Measurements from ENCODE around the gene OSBPL10.

Gene OSBPL10

DNA sequence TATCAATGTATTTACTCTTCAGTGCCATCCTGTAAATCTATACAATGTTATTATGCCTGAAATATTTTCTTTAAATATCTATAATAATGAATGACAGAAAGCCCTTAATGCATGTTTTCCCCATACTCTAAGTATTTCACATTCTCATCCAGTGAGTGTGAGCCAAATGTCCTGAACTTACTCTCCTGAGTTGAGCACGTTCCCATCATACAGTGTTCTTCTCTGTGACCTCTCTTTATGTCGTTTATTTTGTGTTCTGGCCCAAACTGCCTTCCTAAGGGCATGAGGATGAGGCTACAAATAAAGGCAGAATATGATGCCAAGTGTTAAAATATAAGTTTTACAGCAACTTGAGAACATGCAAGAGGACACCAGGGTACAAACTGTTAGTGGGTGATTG lies 3.3 kb downstream of the OSBPL10 start:
- no peak for ATAC-seq
- Mint-ChIP-seq H3K36me3 (ENCODE audit: low read depth) (no peaks in the 10 kb centered on the region), H3K4me1 (peaks cover 28% of the 10 kb centered on the region), H3K27me3 (peaks cover 46% of the 10 kb centered on the region), H3K9me3 (no peaks in the 10 kb centered on the region), H3K4me3 (no peak overlapping the region), H3K27ac (no peak overlapping the region)
- no peak for DNase-seq

DNA sequence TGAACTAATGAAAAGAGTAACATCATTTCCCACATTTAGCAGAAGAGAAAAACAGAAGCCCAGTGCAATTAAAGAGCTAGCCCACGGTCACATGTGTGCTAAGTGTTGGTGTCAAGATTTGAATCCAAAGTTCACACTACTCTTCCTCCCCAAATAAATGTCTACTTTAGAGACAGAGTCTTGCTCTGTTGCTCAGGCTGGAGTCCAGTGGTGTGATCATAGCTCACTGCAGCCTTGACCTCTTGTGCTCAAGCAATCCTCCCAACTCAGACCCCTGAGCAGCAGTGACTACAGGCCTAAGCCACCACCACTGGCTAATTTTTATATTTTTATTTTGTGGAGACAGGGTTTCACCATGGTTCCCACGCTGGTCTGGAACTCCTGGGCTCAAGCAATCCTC lies 4.8 kb downstream of the OSBPL10 start:
- Mint-ChIP-seq H3K36me3 (ENCODE audit: low read depth) (no peaks in the 10 kb centered on the region), H3K4me1 (peaks cover 27% of the 10 kb centered on the region), H3K27me3 (peaks cover 32% of the 10 kb centered on the region), H3K4me3 (no peak overlapping the region), H3K9me3 (no peaks in the 10 kb centered on the region), H3K27ac (no peak overlapping the region)
- no peak for ATAC-seq
- no peak for DNase-seq

DNA sequence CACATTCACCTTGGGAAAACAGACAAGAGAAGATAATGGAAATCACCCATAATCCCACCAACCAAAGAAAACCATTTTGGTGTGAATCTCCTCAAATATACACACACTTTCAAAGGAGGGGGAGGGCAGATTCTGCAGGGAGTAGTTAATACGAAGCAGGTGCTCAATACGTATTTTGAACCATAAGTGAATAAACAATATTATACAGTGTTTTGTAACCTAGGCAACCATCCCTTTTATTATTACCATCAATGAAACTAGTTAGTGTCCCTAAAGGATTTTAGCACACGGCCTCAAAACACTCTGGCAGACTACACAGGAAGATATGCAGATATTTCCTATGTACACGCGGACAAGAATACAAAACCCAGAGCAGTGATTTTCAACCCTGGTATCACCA lies 6.1 kb downstream of the OSBPL10 start:
- H3K4me3 Mint-ChIP-seq: no peak overlapping the region
- DNase-seq (no peak), ATAC-seq (no peak)
- H3K9me3 Mint-ChIP-seq: no peaks in the 10 kb centered on the region
- peaks cover 23% of the 10 kb centered on the region for H3K4me1 Mint-ChIP-seq
- H3K27ac Mint-ChIP-seq: no peak overlapping the region
- H3K27me3 Mint-ChIP-seq: peaks cover 28% of the 10 kb centered on the region
- H3K36me3 Mint-ChIP-seq (ENCODE audit: low read depth): no peaks in the 10 kb centered on the region

DNA sequence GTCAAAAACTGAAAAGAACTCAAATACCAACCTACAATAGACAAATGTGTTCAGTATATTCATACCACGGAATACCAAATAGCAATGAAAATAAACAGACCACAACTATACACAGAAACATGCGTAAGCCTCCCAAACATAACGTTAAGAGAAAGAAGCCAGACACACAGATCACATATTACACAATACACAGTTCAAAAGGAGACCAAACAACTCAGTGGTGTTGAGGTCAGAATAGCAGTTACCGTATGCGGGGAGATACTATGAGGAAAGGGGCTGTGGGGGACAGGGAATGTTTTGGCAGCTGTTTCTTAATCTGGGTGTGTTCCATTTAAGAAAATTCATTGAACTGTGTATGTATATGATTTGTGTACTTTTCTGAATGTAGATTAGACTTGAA lies 6.6 kb downstream of the OSBPL10 start:
- H3K27ac Mint-ChIP-seq: no peak overlapping the region
- no peaks in the 10 kb centered on the region for H3K36me3 Mint-ChIP-seq (ENCODE audit: low read depth)
- H3K4me1 Mint-ChIP-seq: peaks cover 20% of the 10 kb centered on the region
- peaks cover 25% of the 10 kb centered on the region for H3K27me3 Mint-ChIP-seq
- H3K9me3 Mint-ChIP-seq: no peaks in the 10 kb centered on the region
- ATAC-seq (no peak), DNase-seq (no peak)
- no peak overlapping the region for H3K4me3 Mint-ChIP-seq

DNA sequence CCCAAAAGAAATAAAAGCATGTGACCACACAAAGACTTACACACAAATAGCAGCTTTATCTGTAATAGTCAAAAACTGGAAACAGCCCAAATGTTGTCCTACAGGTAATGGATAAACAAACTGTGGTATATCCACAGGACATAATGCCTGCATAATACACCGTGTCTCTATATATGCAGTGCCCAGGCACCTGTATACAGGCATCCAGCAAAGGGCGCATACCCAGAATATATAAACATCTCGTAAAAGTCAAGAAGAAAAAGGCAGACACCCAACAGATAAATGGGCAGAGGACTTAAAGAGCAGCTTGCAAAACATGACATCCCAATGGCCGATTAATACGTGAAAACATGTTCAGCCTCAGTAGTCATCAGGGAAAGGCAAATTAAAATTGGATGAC lies 7.2 kb downstream of the OSBPL10 start:
- no peak for ATAC-seq
- no peak overlapping the region for H3K4me3 Mint-ChIP-seq
- H3K27ac Mint-ChIP-seq: no peak overlapping the region

DNA sequence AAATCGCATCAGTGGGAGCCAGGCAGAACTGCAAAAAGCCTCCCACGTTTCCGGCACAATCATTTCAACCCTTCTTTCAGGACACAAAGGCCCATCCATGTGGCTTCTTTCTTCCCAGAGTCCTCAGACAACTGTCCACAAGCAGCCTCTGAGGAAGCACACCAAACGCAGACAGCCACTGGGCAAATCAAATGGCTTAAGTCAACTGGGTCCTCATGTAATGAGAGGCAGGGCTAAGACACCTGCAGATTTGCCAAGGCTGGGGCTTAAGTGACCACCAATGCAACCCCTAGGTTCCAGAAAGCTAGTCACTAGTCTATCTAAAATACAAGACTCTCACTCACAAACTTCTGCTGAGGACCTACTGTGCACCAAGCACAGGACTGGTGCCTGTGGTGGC lies 8.0 kb downstream of the OSBPL10 start:
- Mint-ChIP-seq H3K27me3 (peaks cover 18% of the 10 kb centered on the region), H3K9me3 (no peaks in the 10 kb centered on the region), H3K27ac (no peak overlapping the region), H3K36me3 (ENCODE audit: low read depth) (no peaks in the 10 kb centered on the region), H3K4me3 (no peak overlapping the region), H3K4me1 (peaks cover 7% of the 10 kb centered on the region)
- DNase-seq: no peak
- no peak for ATAC-seq

More for the DNA sequence above, 7.2 kb downstream of the OSBPL10 start:
- Mint-ChIP-seq H3K4me1 (peaks cover 14% of the 10 kb centered on the region), H3K36me3 (ENCODE audit: low read depth) (no peaks in the 10 kb centered on the region), H3K27me3 (peaks cover 22% of the 10 kb centered on the region), H3K9me3 (no peaks in the 10 kb centered on the region)
- DNase-seq: no peak

DNA sequence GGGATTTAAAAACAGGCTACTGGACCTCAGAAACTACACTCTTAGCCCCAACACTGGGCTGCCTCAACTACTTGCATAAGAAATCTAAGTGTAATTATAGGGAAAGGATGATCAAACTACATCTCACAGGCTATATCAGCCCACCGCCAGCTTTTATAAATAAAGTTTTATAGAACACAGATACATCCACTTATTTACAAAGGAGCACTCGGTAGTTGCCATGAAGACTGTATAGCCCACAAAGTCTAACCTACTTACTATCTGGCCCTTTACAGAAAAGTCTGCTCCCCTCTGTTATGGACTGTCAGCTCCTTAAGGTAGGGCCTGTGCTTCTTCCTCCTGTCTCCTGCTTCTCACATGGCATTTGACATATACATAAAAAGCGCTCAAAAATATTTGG lies 9.5 kb downstream of the OSBPL10 start:
- DNase-seq: no peak
- no peak overlapping the region for H3K4me3 Mint-ChIP-seq
- no peak overlapping the region for H3K27ac Mint-ChIP-seq
- no peaks in the 10 kb centered on the region for H3K36me3 Mint-ChIP-seq (ENCODE audit: low read depth)
- peaks cover 3% of the 10 kb centered on the region for H3K4me1 Mint-ChIP-seq
- H3K27me3 Mint-ChIP-seq: peaks cover 8% of the 10 kb centered on the region
- no peaks in the 10 kb centered on the region for H3K9me3 Mint-ChIP-seq
- ATAC-seq: no peak

DNA sequence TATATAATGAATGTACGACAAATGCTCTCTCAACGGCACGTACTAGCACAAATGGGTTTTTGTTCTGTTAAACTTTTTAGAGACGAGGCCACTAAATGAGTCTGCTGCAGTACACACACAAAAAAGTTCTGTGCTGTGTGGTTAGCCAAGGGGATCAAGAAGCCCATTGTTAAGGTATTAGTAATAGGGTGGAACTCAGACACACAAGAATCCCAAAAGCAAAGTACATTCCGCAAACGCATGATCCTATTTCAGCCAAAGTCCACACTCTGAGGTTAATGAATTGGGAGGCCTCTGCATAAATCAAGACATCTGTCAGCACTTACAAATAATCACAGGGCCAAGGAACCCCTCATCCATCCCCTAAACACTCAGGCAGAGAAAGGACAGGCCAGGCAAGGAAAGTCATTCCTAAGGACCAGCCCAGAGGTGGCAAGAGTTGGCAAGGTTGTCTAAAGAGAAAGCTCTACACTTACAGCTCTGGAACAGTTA lies 12.1 kb downstream of the OSBPL10 start:
- H3K27ac Mint-ChIP-seq: no peak overlapping the region
- no peaks in the 10 kb centered on the region for H3K36me3 Mint-ChIP-seq (ENCODE audit: low read depth)
- DNase-seq (no peak), ATAC-seq (no peak)
- H3K4me3 Mint-ChIP-seq: no peak overlapping the region
- H3K4me1 Mint-ChIP-seq: peaks cover 4% of the 10 kb centered on the region
- H3K9me3 Mint-ChIP-seq: no peaks in the 10 kb centered on the region
- no peaks in the 10 kb centered on the region for H3K27me3 Mint-ChIP-seq

DNA sequence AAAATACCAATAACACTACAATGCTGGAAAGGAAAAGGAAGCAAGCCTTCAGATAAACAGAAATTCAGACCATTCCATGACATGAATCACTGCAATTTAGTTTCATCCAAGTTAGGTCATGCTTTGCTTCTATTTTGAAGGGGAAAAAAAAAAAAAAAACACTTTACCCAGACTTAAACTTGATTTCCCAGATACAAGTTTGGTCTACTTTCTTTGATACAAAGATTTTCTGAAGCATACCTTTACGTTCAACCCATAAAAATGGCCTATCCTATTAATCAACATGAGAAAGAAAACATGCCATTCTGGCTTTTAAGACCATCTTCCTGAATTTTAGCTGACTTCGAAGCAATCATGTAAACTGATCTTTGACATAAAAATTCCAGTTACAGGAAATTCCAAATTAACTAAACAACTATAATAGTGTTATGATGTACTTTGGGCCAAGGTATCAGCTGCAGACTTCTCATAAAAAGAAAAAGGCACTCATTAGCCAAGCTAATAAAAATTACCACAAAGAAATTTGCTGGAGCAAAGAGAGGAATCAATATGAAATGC lies 12.6 kb downstream of the OSBPL10 start:
- H3K9me3 Mint-ChIP-seq: no peaks in the 10 kb centered on the region
- no peak overlapping the region for H3K4me3 Mint-ChIP-seq
- no peak overlapping the region for H3K27ac Mint-ChIP-seq
- H3K36me3 Mint-ChIP-seq (ENCODE audit: low read depth): no peaks in the 10 kb centered on the region
- peaks cover 7% of the 10 kb centered on the region for H3K4me1 Mint-ChIP-seq
- no peaks in the 10 kb centered on the region for H3K27me3 Mint-ChIP-seq
- ATAC-seq (no peak), DNase-seq (no peak)

DNA sequence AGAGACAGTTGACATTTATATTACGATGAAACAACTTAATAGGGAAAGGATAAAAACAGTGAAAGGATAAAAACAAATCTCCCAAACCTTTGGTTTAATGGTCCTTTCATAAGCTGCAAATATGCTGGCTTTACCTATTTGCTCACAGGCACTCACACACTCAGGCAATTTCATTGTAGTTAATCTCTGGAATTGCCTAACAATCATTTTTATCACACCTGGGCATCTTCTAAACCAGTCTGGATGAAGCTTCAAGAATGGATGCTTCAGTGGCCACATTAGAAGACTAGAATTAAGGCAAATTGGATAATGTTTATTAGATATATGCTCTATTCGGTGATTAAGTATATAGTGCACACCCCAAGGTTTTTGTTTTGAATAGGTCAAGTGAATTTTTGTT lies 13.5 kb downstream of the OSBPL10 start:
- DNase-seq (no peak), ATAC-seq (no peak)
- Mint-ChIP-seq H3K4me3 (no peak overlapping the region), H3K9me3 (no peaks in the 10 kb centered on the region), H3K27me3 (no peaks in the 10 kb centered on the region), H3K36me3 (ENCODE audit: low read depth) (no peaks in the 10 kb centered on the region), H3K4me1 (peaks cover 12% of the 10 kb centered on the region), H3K27ac (no peak overlapping the region)

DNA sequence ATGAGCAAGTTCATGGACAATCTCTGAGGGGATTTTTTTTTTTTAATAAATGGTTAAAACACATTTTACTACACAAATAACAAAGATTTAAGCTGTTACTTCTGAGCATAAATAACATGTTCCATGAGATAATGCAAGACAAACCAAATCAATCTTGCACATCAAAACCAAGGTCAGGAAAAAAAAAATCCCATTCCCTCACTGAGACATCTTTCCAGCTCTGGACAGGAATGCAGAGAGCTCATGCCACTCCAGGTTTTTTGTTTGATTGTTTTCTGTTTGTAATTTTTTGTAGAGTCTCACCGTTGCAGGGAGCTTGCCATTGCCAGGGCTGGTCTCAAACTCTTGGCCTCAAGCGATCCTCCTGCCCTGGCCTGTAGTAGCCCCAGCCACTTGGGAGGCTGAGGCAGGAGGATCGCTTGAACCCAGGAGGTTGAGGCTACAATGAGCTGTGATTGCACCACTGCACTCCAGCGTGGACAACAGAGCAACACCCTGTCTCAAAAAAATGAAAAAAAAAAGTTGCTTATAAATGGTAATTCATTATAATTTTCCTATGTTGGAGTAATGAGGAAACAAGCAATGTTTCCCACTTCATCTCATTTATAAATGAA lies 14.0 kb downstream of the OSBPL10 start:
- Mint-ChIP-seq H3K36me3 (ENCODE audit: low read depth) (no peaks in the 10 kb centered on the region), H3K27ac (no peak overlapping the region), H3K4me1 (peaks cover 10% of the 10 kb centered on the region), H3K9me3 (no peaks in the 10 kb centered on the region), H3K27me3 (no peaks in the 10 kb centered on the region), H3K4me3 (no peak overlapping the region)
- no peak for ATAC-seq
- no peak for DNase-seq

DNA sequence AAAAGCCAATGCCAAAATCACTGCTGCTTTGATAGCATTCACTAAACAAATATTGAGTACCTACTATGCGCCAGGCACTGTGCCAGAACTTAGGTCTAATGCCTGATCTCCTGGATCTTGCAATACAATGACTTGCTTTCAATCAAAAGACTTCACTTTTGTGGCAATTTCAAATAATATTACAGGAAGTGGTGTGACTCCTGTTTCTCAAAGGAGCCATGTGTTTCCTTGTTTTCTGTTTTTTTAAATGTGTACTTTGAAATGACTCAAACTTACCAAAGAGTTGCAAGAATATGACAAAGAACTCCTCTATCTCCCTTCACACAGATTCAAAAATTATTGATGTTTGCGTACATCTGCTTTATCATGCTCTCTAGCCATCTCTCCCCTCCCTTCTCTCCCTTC lies 18.3 kb downstream of the OSBPL10 start:
- H3K9me3 Mint-ChIP-seq: no peaks in the 10 kb centered on the region
- H3K4me1 Mint-ChIP-seq: peaks cover 18% of the 10 kb centered on the region
- H3K4me3 Mint-ChIP-seq: no peak overlapping the region
- no peak for ATAC-seq
- H3K27ac Mint-ChIP-seq: no peak overlapping the region
- no peak for DNase-seq
- H3K27me3 Mint-ChIP-seq: no peaks in the 10 kb centered on the region
- H3K36me3 Mint-ChIP-seq (ENCODE audit: low read depth): no peaks in the 10 kb centered on the region

DNA sequence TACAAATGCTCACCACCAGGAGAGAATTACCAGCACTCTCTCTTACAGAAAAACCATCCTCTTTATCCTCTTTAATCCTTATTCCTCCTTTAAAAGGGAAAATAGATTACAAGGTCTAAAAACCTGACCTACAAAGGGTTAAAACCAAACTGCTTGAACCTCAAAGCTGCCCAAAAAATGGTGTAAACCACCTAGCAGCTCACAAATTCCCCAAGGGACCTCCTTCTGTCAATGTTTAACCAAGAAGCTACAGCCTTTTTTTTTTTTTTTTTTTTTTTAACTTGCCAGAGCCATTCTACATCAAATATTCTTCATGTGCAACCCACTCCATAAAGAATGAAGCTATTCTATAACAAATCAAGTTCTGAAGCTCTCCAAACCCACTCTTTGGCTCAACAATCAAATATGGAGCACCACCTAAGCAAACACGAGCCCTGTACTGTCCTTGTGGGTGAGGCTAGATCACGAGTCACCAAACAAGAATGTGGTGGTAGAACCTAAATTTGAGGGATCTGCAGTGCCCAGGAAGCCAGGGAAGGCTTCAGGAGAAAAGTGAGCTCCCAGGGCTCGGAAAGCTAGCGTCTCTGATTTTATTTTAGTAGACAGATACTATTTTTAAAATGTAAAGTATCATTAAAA lies 20.1 kb downstream of the OSBPL10 start:
- ATAC-seq (no peak), DNase-seq (no peak)
- Mint-ChIP-seq H3K27ac (peak overlapping the region; percentile 9), H3K36me3 (ENCODE audit: low read depth) (no peaks in the 10 kb centered on the region), H3K4me3 (no peak overlapping the region), H3K4me1 (peaks cover 18% of the 10 kb centered on the region), H3K27me3 (no peaks in the 10 kb centered on the region), H3K9me3 (peaks cover under 1% of the 10 kb centered on the region)

DNA sequence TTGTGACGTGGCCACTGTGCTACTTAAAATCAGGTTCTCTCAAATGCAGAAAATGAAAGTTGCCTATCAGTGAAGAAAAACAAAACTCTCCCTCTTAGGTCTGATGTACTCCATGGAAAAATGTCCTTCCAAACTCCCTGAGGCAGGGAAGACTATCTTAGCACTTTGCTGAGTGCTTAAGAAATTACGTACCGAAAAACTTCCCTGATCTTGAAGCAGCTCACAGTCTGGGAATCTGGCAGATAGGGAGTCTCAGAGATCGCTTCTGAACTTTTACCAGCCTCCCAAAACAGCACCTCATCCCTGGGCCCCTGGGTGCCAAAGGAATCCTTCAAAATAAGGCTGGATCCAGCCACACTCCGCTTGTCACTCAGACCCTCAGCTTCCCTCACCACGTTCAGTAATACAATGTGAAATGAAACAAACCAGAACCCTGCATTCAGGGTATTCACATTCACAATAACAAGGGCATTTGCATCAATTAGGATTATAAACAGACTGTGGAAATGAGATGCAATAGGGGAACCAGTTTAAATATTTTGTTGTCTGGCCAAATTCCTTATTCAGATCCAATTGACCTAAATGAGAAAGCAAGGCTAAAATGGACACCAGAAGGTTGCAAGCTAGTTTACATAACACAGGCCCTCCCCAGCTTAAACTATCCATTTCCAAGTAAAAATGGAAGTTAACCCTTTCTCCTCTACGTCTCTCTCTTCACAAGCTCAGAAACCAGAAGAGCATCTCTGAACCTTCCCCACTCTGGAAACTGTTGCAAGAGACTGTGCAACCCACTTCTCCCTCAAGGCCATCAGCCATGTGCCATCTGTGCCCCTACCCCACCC lies 20.9 kb downstream of the OSBPL10 start:
- Mint-ChIP-seq H3K4me1 (peaks cover 18% of the 10 kb centered on the region), H3K4me3 (no peak overlapping the region), H3K27ac (peak overlapping the region; percentile 61), H3K27me3 (no peaks in the 10 kb centered on the region), H3K9me3 (peaks cover 8% of the 10 kb centered on the region), H3K36me3 (ENCODE audit: low read depth) (peaks cover 4% of the 10 kb centered on the region)
- DNase-seq (no peak), ATAC-seq (no peak)

DNA sequence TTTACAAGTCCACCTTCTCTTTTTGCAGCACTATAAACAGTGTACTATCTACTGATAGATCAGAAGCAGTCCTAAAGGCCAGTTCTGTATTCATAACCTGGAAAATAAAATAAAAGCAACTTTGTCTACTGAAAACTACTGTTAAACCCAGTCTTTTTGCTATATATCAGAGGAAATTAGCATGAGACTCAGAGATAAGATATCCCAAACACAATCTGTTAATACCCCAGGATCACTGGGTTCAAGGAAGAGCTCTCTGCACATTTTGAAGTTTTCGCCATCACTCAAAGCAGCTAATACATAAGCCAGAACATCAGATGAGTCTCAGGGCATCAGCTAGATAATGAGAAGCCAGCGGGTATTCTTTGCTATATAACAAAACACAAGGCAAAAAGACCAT lies 21.8 kb downstream of the OSBPL10 start:
- DNase-seq (no peak), ATAC-seq (no peak)
- H3K9me3 Mint-ChIP-seq: peaks cover 18% of the 10 kb centered on the region
- H3K4me3 Mint-ChIP-seq: no peak overlapping the region
- peaks cover 18% of the 10 kb centered on the region for H3K4me1 Mint-ChIP-seq
- H3K27ac Mint-ChIP-seq: no peak overlapping the region
- H3K27me3 Mint-ChIP-seq: no peaks in the 10 kb centered on the region
- peaks cover 4% of the 10 kb centered on the region for H3K36me3 Mint-ChIP-seq (ENCODE audit: low read depth)
